IMR-90 (cell line): ENCODE data around the gene KATNIP. TPM values are rescaled to one million over a fixed set of nuclear protein-coding genes. Genes with fewer than 3 reads are reported as not detected.

Experiments used
- ATAC-seq: fragments of 200-7000 bp; cut with Tn5 transposase; 2 replicates; pipeline ENCODE4 v1.9.1; 2020; ENCODE audit warnings: low read depth, mild to moderate bottlenecking, moderate library complexity
- BruUV-seq: library from RNA; stranded (reverse); fragments of 400-500 nt; replicated peaks from 2 replicates; lab custom pipeline; 2021; lab: Mats Ljungman, UMichigan
- CTCF ChIA-PET: fragments of 300-600 bp; formaldehyde crosslinking; extraction: SDS; loops from one replicate; lab custom pipeline; 2021; ENCODE audit warnings: antibody characterized with exemption; lab: Yijun Ruan, JAX
- POLR2A ChIA-PET: fragments of 300-600 bp; sonication (Branson Sonifier 250); formaldehyde crosslinking; loops from one replicate; lab custom pipeline; 2022; ENCODE audit warnings: antibody characterized with exemption; ENCODE audit not compliant: unreplicated experiment; lab: Charles Lee
- DNase-seq: peaks from one replicate; pipeline ENCODE4 v3.0.0; 2013
- H2AFZ ChIP-seq: replicated peaks from 2 replicates; pipeline ENCODE3; 2013; ENCODE audit warnings: low read length, mild to moderate bottlenecking; ENCODE audit not compliant: poor library complexity
- H2AK5ac ChIP-seq: 2 replicates; pipeline ENCODE4 v1.6.1; 2013; ENCODE audit warnings: low read depth, low read length, inconsistent platforms
- H2AK9ac ChIP-seq: replicated peaks from 2 replicates; pipeline ENCODE3; 2013; ENCODE audit warnings: mild to moderate bottlenecking, low read depth, low read length, moderate library complexity; ENCODE audit not compliant: poor library complexity
- H2BK120ac ChIP-seq: 2 replicates; pipeline ENCODE4 v1.6.1; 2013; ENCODE audit warnings: low read depth, low read length, inconsistent platforms
- H2BK15ac ChIP-seq: 3 replicates; pipeline ENCODE4 v1.6.1; 2013; ENCODE audit warnings: low read depth, low read length, inconsistent platforms
- H2BK20ac ChIP-seq: 2 replicates; pipeline ENCODE4 v1.6.1; 2013; ENCODE audit warnings: low read depth, mild to moderate bottlenecking, inconsistent platforms, low read length, moderate library complexity
- H2BK5ac ChIP-seq: 2 replicates; pipeline ENCODE4 v1.6.1; 2013; ENCODE audit warnings: mild to moderate bottlenecking, low read depth, low read length, inconsistent platforms; ENCODE audit not compliant: poor library complexity, severe bottlenecking
- H3K14ac ChIP-seq: replicated peaks from 2 replicates; pipeline ENCODE4 v1.6.1; 2013; ENCODE audit warnings: low read depth, low read length, inconsistent platforms
- H3K18ac ChIP-seq: 2 replicates; pipeline ENCODE4 v1.6.1; 2013; ENCODE audit warnings: low read depth, low read length, control low read depth
- H3K23ac ChIP-seq: 2 replicates; pipeline ENCODE4 v1.6.1; 2013; ENCODE audit warnings: low read depth, low read length, inconsistent platforms
- H3K27ac ChIP-seq: 2 replicates; pipeline ENCODE4 v1.5.1; 2013; ENCODE audit warnings: mild to moderate bottlenecking, control low read depth, low read length; ENCODE audit not compliant: insufficient read depth
- H3K27me3 ChIP-seq: 2 replicates; pipeline ENCODE4 v1.6.1; 2013; ENCODE audit warnings: low read length; ENCODE audit not compliant: control insufficient read depth, insufficient read depth
- H3K36me3 ChIP-seq: 2 replicates; pipeline ENCODE4 v1.6.1; 2013; ENCODE audit warnings: low read length, mixed read lengths; ENCODE audit not compliant: control insufficient read depth, insufficient read depth
- H3K4ac ChIP-seq: 2 replicates; pipeline ENCODE4 v1.6.1; 2013; ENCODE audit warnings: low read depth, low read length, inconsistent platforms
- H3K4me1 ChIP-seq: 2 replicates; pipeline ENCODE4 v1.6.1; 2013; ENCODE audit warnings: low read length, mixed read lengths; ENCODE audit not compliant: control insufficient read depth, insufficient read depth
- H3K4me2 ChIP-seq: 2 replicates; pipeline ENCODE4 v1.6.1; 2013; ENCODE audit warnings: low read depth, mild to moderate bottlenecking, control low read depth, low read length, moderate library complexity
- H3K4me3 ChIP-seq: 2 replicates; pipeline ENCODE4 v1.5.1; 2013; ENCODE audit warnings: low read depth, mild to moderate bottlenecking, control low read depth, low read length, moderate library complexity; ENCODE audit not compliant: insufficient read depth
- H3K56ac ChIP-seq: 2 replicates; pipeline ENCODE4 v1.6.1; 2013; ENCODE audit warnings: low read length, inconsistent platforms; ENCODE audit not compliant: insufficient read depth; ENCODE audit errors: extremely low read depth
- H3K79me1 ChIP-seq, 2 experiments: 2 replicates each; pipeline ENCODE4 v1.6.1; 2013; ENCODE audit warnings: low read length in 2 of 2, inconsistent platforms in 1 of 2, low read depth in 1 of 2
- H3K9ac ChIP-seq: 2 replicates; pipeline ENCODE4 v1.6.1; 2013; ENCODE audit warnings: low read depth, low read length, control low read depth
- H3K9me1 ChIP-seq: 2 replicates; pipeline ENCODE4 v1.6.1; 2013; ENCODE audit warnings: low read length, inconsistent platforms; ENCODE audit not compliant: insufficient read depth
- H3K9me3 ChIP-seq: 2 replicates; pipeline ENCODE4 v1.6.1; 2013; ENCODE audit warnings: low read length; ENCODE audit not compliant: control insufficient read depth, insufficient read depth
- H4K20me1 ChIP-seq: 2 replicates; pipeline ENCODE4 v1.6.1; 2013; ENCODE audit warnings: low read length, inconsistent platforms; ENCODE audit not compliant: insufficient read depth
- H4K5ac ChIP-seq: 2 replicates; pipeline ENCODE4 v1.6.1; 2013; ENCODE audit warnings: mild to moderate bottlenecking, low read depth, low read length, control low read depth
- H4K8ac ChIP-seq, 2 experiments: 2 replicates each; pipeline ENCODE4 v1.6.1; 2013; ENCODE audit warnings: low read depth in 2 of 2, low read length in 2 of 2, control low read depth in 1 of 2, inconsistent platforms in 1 of 2
- H4K91ac ChIP-seq: 2 replicates; pipeline ENCODE4 v1.6.1; 2013; ENCODE audit warnings: low read depth, low read length, inconsistent platforms; ENCODE audit not compliant: insufficient read depth
- BHLHE40 ChIP-seq: fragments of 150-350 bp; IDR thresholded peaks from 2 replicates; pipeline ENCODE4 v1.6.1; 2016; ENCODE audit warnings: mild to moderate bottlenecking, low read depth, low read length
- CEBPB ChIP-seq: IDR thresholded peaks from 2 replicates; pipeline ENCODE4 v1.6.1; 2012; ENCODE audit warnings: low read depth, low read length, improper control_type of control experiment
- CHD1 ChIP-seq: IDR thresholded peaks from 2 replicates; pipeline ENCODE4 v1.6.1; 2012; ENCODE audit warnings: low read depth, low read length, improper control_type of control experiment
- CTCF ChIP-seq: conservative IDR thresholded peaks from 2 replicates; pipeline ENCODE4 v1.5.1; 2012; ENCODE audit warnings: mild to moderate bottlenecking, low read depth, low read length, improper control_type of control experiment
- FOS ChIP-seq: fragments of 150-350 bp; IDR thresholded peaks from 2 replicates; pipeline ENCODE4 v1.6.1; 2016; ENCODE audit warnings: low read depth, low read length
- MAFK ChIP-seq: IDR thresholded peaks from 2 replicates; pipeline ENCODE4 v1.6.1; 2012; ENCODE audit warnings: low read depth, low read length, improper control_type of control experiment
- MAZ ChIP-seq: IDR thresholded peaks from 2 replicates; pipeline ENCODE4 v1.6.1; 2012; ENCODE audit warnings: low read depth, mild to moderate bottlenecking, low read length, improper control_type of control experiment, moderate library complexity, borderline replicate concordance
- MXI1 ChIP-seq: IDR thresholded peaks from 2 replicates; pipeline ENCODE4 v1.6.1; 2012; ENCODE audit warnings: low read depth, mild to moderate bottlenecking, low read length, moderate library complexity, borderline replicate concordance
- NFE2L2 ChIP-seq: fragments of 150-350 bp; IDR thresholded peaks from 2 replicates; pipeline ENCODE4 v1.6.1; 2016; ENCODE audit warnings: low read depth, mild to moderate bottlenecking, low read length
- POLR2A ChIP-seq: IDR thresholded peaks from 2 replicates; pipeline ENCODE4 v1.6.1; 2012; ENCODE audit warnings: mild to moderate bottlenecking, low read depth, low read length
- RAD21 ChIP-seq: IDR thresholded peaks from 2 replicates; pipeline ENCODE4 v1.6.1; 2012; ENCODE audit warnings: low read length, improper control_type of control experiment
- RCOR1 ChIP-seq: IDR thresholded peaks from 2 replicates; pipeline ENCODE4 v1.6.1; 2012; ENCODE audit warnings: mild to moderate bottlenecking, low read length, improper control_type of control experiment; ENCODE audit not compliant: insufficient replicate concordance
- RFX5 ChIP-seq: IDR thresholded peaks from 2 replicates; pipeline ENCODE4 v1.8.0; 2012; ENCODE audit warnings: low read depth, mild to moderate bottlenecking, low read length, moderate library complexity
- SMC3 ChIP-seq: fragments of 150-350 bp; IDR thresholded peaks from 2 replicates; pipeline ENCODE4 v1.6.1; 2016; ENCODE audit warnings: low read depth, mild to moderate bottlenecking, antibody characterized with exemption, low read length, moderate library complexity
- USF2 ChIP-seq: fragments of 150-350 bp; IDR thresholded peaks from 2 replicates; pipeline ENCODE4 v1.6.1; 2017; ENCODE audit warnings: mild to moderate bottlenecking, antibody characterized with exemption, low read length, low read depth
- WGBS, 2 experiments: methylation state at CpG; one replicate each; pipeline versions ENCODE4 v1.1.5 to v1.1.7; 2013; ENCODE audit warnings: missing lambda C conversion rate in 2 of 2; ENCODE audit not compliant: insufficient read length in 1 of 2; ENCODE audit errors: extremely low coverage in 2 of 2; 5-methylcytosine and 5-hydroxymethylcytosine counted together
- dilution Hi-C: fragments of 300-500 bp; cut with HindIII; formaldehyde crosslinking; loops from one replicate; pipeline ENCODE4 v1.14.3; 2018; ENCODE audit warnings: low sequenced_read_pairs; ENCODE audit not compliant: unreplicated experiment
- in situ Hi-C: fragments of 300-500 bp; cut with MboI; formaldehyde crosslinking; loops from 3 replicates; pipeline ENCODE4 v1.14.3; 2019; ENCODE audit warnings: low sequenced_read_pairs, inconsistent platforms, mixed read lengths
- intact Hi-C: fragments of 100-400 bp; cut with micrococcal nuclease; formaldehyde crosslinking; loops from 2 replicates; pipeline ENCODE4 v1.10.0; 2022
- polyA plus RNA-seq, 3 experiments: library from polyadenylated mRNA; depleted of rRNA; stranded (reverse); fragments of >200 nt; gene quantifications; 2 replicates each; pipeline ENCODE4 v1.2.3, GENCODE V29; 2012; ENCODE audit warnings: low replicate concordance in 1 of 3
- total RNA-seq: library from RNA; depleted of rRNA; stranded (reverse); fragments of >200 nt; gene quantifications from 2 replicates; pipeline ENCODE4 v1.2.3, GENCODE V29; 2012
- TF ChIP-seq, protein P1 (sequence below): fragments of 150-350 bp; IDR thresholded peaks from 2 replicates; pipeline ENCODE4 v1.6.1; 2016; ENCODE audit warnings: low read depth, mild to moderate bottlenecking, low read length, moderate library complexity, borderline replicate concordance

The KATNIP gene
- total and polyA plus RNA-seq, 2 of the 4 experiments (the other 2 are of a cell fraction), result 16.7 to 18.6 TPM

DNA sequence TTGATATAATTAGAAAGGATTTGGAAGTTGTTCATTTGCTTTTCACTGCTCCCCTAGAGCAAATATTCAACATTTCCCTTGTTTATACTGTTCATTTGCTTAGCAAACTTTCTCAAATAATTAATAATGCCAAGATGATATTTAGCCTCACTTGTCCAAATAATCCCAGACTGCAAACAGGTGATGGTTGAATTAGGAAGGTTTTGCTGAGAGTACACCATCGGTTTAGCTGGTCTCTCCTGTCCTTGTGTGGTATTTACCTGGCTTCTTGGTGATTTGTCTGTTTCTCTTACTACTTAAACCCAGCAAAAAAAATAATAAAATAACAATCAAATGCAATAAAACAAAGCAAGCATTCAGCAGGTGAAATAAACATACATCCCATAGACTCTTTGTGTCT is 6.5 kb downstream of the KATNIP start:
- TF ChIP-seq BHLHE40 (no peak), RAD21 (no peak), SMC3 (no peak), POLR2A (no peak), CTCF (no peak), RFX5 (no peak), MAZ (no peak), MXI1 (no peak), RCOR1 (no peak), CEBPB (no peak), FOS (no peak), NFE2L2 (no peak), MAFK (no peak), USF2 (no peak), CHD1 (no peak)
- TF ChIP-seq, protein P1, sequence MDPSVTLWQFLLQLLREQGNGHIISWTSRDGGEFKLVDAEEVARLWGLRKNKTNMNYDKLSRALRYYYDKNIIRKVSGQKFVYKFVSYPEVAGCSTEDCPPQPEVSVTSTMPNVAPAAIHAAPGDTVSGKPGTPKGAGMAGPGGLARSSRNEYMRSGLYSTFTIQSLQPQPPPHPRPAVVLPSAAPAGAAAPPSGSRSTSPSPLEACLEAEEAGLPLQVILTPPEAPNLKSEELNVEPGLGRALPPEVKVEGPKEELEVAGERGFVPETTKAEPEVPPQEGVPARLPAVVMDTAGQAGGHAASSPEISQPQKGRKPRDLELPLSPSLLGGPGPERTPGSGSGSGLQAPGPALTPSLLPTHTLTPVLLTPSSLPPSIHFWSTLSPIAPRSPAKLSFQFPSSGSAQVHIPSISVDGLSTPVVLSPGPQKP, result no peak

More for the DNA sequence above, 6.5 kb downstream of the KATNIP start:
- Histone ChIP-seq H2BK15ac (no peak overlapping the region), H3K4me3 (no peak overlapping the region), H2BK5ac (no peak overlapping the region), H4K8ac (no peak overlapping the region), H4K5ac (no peak overlapping the region), H2AK5ac (no peak overlapping the region), H3K79me1 (peaks cover 7 to 45% of the 10 kb centered on the region in 2 experiments), H2BK120ac (no peak overlapping the region), H3K9me3 (no peaks in the 10 kb centered on the region), H3K4me2 (no peak overlapping the region), H3K27ac (no peak overlapping the region), H3K9me1 (peaks cover 6% of the 10 kb centered on the region; the same call in 1 of the 2 replicates), H4K91ac (no peak overlapping the region), H4K20me1 (peaks cover 4% of the 10 kb centered on the region; the same call in 1 of the 2 replicates), H3K36me3 (no peaks in the 10 kb centered on the region), H3K9ac (no peak overlapping the region), H3K4ac (no peak overlapping the region), H2BK20ac (no peak overlapping the region), H3K23ac (no peak overlapping the region), H3K14ac (no peak overlapping the region), H2AFZ (no peak overlapping the region), H2AK9ac (no peak overlapping the region), H3K4me1 (no peaks in the 10 kb centered on the region), H3K56ac (no peak overlapping the region), H3K18ac (no peak overlapping the region), H3K27me3 (no peaks in the 10 kb centered on the region)
- dilution Hi-C loops (no loop called here), intact Hi-C loops (no loop called here), in situ Hi-C loops (no loop called here)
- DNase-seq (no peak), ATAC-seq (no peak)
- no CpG with 5 or more reads among the region's 1 CpG for WGBS, 2 experiments
- POLR2A ChIA-PET, result no interaction called here
- CTCF ChIA-PET, result interaction anchor here (1.2 kb wide), 1 partner anchor 20 kb away, joined by 3 read pairs; no protein-coding TSS in a partner anchor
- BruUV-seq, result no TSS peak
